GM18505 (cell line): ENCODE data around the gene REST.

ENCODE experiments used
- ATAC-seq: cut with Tn5 transposase; IDR thresholded peaks from one replicate; pipeline ENCODE4 v1.9.1; 2021; ENCODE audit not compliant: unreplicated experiment
- POLR2A ChIP-seq: IDR thresholded peaks from 4 replicates; pipeline ENCODE4 v1.6.1; 2011; ENCODE audit warnings: borderline replicate concordance; ENCODE audit not compliant: insufficient read depth, insufficient read length; ENCODE audit errors: extremely low read depth

REST gene

DNA sequence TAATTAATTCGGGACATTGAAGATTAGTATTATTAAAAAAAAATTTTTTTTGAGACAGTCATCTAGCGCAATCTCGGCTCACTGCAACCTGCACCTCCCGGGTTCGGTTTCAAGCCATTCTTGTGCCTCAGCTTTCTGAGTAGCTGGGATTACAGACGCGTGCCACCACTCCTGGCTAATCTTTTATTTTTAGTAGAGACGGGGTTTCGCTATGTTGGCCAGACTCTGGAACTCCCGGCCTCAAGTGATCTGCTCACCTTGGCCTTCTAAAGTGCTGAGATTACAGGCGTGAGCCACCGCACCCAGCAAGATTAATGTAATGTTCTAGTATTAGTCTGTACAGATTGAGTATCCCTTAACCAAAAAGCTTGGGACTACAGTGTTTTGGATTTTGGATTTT lies 32.7 kb downstream of the REST start:
- ATAC-seq: no peak
- no peak for TF ChIP-seq POLR2A

DNA sequence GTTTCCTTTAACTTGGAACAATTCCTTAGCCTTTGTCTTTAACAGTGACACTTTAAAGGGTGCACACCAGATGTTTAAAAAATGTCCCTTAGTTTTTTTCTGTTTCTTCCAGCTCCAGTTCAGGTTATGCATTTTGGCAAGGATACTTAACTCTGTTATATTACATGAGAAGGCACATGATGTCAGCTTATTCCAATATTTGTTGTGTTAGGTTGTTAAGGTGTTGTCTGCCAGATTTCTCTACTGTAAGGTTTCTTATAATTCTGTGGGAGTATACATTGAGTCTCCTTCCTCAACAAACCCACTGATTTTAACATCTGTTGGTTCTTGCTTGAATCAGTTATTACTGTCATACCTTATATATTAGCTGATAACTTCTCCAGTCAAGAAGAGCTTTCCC lies 33.3 kb downstream of the REST start:
- no peak for TF ChIP-seq POLR2A
- no peak for ATAC-seq

DNA sequence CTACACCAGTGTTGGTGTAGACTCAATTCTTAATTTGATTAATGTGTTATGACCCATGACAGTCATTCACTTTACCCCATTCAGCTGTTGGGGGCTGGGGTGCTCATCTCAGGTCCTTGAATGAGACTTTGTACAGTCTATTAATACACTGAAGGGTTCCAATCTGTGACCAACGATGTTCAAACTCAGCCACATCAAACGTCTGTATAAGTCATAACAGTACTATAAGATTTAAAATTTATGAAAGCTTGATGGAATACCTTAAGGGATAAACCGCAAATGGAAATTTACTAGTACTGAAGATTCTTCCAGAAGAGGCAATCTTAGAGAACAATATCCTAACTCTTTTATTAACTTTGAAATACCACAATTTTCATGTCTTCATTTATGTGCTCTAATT lies 33.7 kb downstream of the REST start:
- ATAC-seq: no peak
- no peak for TF ChIP-seq POLR2A

DNA sequence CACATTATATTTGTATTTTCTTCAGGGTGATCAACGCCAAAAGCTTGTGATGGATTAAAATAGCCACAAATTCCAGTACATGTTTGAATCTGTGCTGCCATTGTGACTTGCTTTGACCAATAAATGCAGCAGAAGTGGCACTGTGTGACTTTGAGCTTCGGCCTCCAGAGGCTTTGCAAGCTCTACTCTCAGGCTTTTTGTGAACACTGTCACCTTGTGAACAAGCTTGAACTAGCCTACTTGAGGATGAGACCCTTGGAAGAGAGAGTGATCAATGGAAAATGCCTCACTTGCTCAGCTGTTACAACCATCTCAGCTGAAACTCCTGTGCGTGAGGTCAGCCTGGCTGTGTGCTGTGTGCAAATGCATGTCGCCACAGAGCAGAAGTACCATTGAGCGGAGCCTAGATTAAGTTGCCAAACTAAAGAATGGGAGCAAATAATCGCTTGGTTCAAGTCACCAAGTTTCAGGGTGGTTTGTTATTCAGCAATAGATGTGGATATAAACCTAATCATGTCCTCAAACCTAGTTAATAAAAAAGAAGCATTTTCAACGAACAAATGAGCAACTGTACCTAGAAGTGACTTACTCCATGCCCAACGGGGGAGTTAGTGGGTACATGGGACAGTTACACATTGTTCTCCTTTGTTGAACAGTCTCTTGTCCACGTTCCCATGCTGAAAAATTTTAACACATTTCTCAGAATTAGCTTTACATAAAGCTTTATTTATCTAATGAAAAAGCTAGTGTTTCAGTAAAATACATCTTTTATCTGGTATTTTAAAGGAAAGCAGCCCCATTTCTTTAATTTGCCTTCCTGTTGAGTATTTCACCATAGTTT lies 46.2 kb downstream of the REST start:
- no peak for TF ChIP-seq POLR2A

DNA sequence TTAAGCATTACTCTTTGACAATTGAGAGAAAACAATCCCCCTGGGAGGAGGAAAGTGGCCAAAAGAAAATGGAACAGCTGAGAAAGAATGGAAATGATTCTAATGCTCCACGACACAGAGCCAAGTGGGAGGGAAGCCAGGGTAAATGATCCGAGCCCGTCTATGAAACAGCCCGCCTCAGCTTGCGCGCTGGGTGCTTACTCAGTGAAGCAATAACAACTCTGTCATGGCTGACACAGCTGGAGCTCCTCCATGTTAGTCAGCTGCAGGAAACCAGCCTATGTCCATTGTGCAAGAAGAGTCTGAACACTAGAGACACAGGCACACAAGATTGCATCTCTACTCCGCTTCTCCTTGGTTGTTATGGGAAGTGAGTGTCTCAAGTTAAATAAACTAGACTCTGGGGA lies 50.4 kb downstream of the REST start:
- TF ChIP-seq POLR2A: no peak
- no peak for ATAC-seq

More for the DNA sequence above, 46.2 kb downstream of the REST start:
- no peak for ATAC-seq

DNA sequence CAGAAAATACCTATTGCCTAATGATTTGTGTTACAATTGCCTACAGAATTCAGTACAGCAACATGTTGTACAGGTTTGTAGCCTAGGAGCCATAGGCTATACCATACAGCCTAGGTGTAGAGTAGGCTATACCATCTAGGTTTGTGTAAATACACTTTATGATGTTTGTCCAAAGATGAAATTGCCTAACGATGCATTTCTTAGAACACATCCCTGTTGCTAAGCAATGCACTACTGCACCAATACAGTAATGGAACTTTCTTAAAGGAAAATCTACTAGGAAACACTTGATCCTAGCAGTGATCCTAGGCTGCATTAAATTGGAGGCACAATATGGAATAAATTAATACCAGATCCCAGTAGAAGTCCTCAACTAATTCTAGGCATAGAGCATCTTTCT lies 51.4 kb downstream of the REST start:
- ATAC-seq: no peak
- no peak for TF ChIP-seq POLR2A

DNA sequence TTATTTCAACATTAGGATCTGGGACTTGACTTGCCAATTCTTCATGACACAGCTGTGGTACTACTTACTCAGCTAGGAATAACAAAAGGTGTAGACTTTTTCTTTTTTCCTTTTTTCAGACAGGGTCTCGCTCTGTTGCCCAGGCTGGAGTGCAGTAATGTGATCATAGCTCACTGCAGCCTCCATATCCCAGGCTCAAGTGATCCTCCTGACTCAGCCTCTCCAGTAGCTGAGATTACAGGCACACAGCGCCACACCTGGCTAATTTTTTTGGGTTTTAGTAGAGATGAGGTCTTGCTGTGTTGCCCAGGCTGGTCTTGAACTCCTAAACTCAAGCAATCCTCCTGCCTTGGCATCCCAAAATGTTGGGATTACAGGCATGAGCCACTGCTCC lies 53.4 kb downstream of the REST start:
- TF ChIP-seq POLR2A: no peak
- no peak for ATAC-seq

DNA sequence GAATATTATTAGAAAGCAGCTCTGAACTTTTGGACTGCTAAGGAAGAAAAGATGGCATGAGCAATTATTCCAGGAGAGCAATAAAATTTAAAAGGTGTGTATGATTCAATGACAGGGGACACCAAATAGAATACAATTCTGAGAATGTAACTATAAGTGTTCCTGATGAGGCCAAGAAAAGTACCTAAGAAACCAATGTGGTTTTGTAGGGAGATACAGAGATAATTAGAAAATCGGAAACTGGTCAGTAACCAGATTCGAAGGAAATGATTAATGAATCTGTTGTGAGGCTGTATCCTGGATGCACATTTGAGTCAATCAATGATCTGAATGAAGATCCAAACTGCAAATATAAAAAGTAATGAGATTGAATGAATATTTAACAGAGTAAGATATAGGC lies 63.7 kb downstream of the REST start:
- ATAC-seq: no peak
- no peak for TF ChIP-seq POLR2A

DNA sequence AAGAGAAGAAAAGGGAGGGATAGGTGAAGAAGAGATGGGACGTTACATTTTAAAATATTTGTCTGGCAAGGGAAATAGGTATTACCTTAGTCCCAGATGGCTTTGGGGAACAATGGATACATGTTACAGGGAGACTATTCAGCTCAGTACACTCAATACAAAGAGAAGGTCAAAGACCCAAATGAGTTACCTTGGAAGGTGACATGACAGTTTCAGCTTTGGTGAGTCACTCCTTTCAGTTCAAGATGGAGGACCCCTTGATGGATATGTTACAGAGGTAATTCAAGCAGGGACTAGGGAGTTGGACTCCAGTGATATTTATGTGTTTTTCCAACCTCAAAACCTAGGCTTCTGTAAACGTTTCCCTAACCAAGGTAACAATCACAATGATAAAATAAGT lies 64.7 kb downstream of the REST start:
- no peak for TF ChIP-seq POLR2A
- no peak for ATAC-seq

DNA sequence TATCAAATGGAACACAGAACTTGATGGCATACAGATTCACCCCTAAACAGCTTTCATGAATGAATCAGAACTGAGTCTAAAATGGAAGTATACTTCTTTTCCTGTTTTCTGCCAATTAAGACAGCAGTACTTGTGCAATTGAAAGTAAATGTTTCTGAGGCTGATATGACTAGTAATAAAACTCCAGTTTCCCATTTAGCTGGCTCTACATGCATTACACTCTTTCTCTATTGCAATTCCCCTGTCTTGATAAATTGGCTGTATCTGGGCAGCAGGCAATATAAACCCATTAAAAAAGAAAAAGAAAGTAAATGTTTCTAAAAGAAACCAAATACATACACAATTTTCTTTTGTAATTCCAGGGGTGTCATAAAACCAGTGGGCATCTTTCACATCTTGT lies 65.1 kb downstream of the REST start:
- TF ChIP-seq POLR2A: no peak
- no peak for ATAC-seq

DNA sequence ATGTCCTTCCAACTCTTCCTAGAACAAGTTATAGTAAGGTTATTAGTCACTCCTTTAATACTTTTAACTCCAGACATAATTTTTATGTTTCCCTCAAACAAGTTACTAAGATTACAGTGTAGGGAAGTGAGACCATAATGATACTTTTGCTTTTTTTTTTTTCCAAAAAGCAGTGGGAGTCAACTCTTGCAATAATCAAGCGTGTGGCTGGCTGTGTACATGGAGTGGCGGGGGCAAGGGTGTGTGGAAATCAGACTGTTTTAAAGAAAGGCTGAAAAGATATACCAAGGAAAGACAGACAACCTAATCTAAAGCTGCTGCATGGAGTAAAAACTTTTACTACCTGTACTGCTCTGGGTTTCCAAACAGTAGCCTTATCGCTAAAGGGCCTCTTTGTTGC lies 65.6 kb downstream of the REST start:
- ATAC-seq: no peak
- TF ChIP-seq POLR2A: no peak

DNA sequence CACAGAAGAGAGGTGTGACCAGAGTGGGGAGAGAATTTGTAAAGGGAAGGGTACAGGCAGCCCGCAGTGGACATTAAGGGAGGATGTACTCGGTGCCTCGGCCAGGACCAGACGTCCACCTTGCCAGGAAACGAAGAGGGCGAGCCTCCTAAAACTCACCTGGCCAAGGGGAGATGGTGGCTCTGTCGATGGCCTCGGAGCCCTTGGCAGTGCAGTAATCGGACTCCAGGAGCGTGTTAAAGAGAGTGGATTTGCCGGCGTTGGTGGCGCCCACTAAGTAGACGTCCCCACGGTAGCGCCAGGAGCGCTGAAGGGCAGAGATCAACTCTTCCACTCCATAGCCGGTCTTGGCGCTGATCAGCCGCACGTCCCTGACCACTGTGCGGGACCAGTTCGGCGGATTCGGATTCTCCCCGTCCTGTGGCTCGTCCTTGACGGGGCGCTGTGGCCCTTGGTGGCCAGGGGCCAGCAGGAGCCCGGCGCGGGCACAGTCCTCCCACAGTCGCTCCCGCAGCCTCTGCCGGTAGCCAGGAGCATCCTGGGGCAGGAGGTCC lies 68.7 kb downstream of the REST start:
- TF ChIP-seq POLR2A: no peak
- no peak for ATAC-seq

DNA sequence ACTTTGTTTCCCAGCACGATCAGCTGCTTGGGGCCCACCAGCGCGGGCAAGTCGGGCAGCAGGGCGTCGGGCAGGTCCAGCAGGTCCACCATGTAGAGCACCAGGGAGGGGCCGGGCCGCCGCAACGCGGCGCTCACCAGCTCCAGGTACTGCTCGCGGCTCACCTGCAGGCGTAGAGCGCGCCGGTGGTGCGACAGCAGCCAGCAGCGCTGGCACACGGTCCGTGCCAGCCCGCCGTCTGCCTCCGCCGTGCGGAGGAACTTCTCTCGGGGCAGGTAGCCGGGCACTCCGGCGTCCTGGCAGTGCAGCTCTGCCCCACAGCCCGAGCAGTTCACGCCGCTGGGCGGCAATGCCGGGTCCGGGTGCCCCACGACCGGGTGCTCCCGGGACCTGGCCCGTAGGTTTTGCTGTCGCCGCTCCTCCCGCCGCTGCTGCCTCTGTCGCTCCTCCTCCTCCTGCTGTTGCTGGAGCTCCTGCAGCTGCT lies 69.2 kb downstream of the REST start:
- TF ChIP-seq POLR2A: no peak
- ATAC-seq: peak; percentile 31

DNA sequence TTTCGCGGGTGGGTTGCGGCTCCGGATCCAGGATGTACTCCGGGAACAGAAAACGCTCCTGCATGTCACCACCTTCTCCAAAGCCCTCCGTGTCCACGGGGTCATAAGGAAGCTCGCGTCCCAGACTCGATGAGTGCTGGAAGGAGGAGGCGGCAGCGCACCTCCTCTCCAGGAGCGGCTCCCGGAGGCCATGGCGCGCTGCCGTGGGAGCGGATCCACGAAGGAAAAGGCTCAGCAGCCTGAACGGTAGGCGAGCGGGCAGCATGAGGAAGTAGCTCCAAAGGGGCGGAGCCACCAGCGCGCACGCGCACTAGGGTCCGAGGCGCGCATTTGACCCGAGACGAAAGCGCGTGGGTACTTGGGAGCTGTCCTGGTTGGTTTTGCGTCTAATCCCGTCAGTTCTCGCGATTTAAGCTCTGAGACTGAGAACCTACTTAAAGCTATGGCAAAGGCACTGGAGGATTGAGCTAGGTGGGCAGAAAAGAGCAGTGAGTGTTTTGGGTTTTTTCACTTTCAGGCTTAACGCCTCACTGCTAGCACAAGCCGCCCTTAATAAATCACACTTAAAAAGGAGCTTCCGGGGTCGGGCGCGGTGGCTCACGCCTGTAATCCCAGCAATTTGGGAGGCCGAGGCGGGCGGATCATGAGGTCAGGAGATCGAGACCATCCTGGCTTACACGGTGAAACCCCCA lies 69.8 kb downstream of the REST start, which contains the start of gene NOA1:
Gene NOA1 (minus strand): TSS at position 286 of the 692 bp plus-strand sequence. CDS start 21 bp downstream, at position 265.
- peak; percentile 84 for TF ChIP-seq POLR2A
- ATAC-seq: peak; percentile 82
